Astrocyte of the spinal cord (primary cell): ENCODE data around the gene HLCS.

Experiments used
- DNase-seq: peaks from one replicate; pipeline ENCODE4 v3.0.0; 2011; ENCODE audit warnings: low read depth, low spot score
- H3K4me3 ChIP-seq: 2 replicates; pipeline ENCODE4 v1.5.1; 2011; ENCODE audit warnings: low read depth, mild to moderate bottlenecking, low read length, moderate library complexity
- CTCF ChIP-seq: IDR thresholded peaks from 2 replicates; pipeline ENCODE4 v1.5.1; 2012; ENCODE audit warnings: low read depth, mild to moderate bottlenecking, low read length, inconsistent platforms
- in situ Hi-C: cut with HindIII; loops from 2 replicates; pipeline ENCODE4 v1.10.0; 2017; ENCODE audit warnings: low sequenced_read_pairs

HLCS gene

GRCh38 chr21:36858320-36858957 is 108.0 kb downstream of the HLCS start:
- no peak for TF ChIP-seq CTCF
- no peak for DNase-seq
- no peak overlapping the region for H3K4me3 ChIP-seq
- in situ Hi-C loops = no loop called here

- no peak for DNase-seq
- TF ChIP-seq CTCF = no peak
- in situ Hi-C loops = no loop called here
- no peak overlapping the region for H3K4me3 ChIP-seq
Measured at GRCh38 chr21:36856643-36857042, 109.8 kb downstream of the HLCS start.

GRCh38 chr21:36854391-36854790 is 112.1 kb downstream of the HLCS start:
- H3K4me3 ChIP-seq = no peak overlapping the region
- peak; percentile 35 for DNase-seq
- in situ Hi-C loops = no loop called here
- TF ChIP-seq CTCF = peak; percentile 65

- H3K4me3 ChIP-seq = no peak overlapping the region
- in situ Hi-C loops = no loop called here
- no peak for DNase-seq
- no peak for TF ChIP-seq CTCF
Measured at GRCh38 chr21:36852864-36853263, 113.6 kb downstream of the HLCS start.

- H3K4me3 ChIP-seq = no peak overlapping the region
- in situ Hi-C loops = no loop called here
- TF ChIP-seq CTCF = no peak
- no peak for DNase-seq
Measured at GRCh38 chr21:36852293-36852692, 114.2 kb downstream of the HLCS start.

GRCh38 chr21:36851121-36851520 is 115.3 kb downstream of the HLCS start:
- no peak overlapping the region for H3K4me3 ChIP-seq
- no peak for TF ChIP-seq CTCF
- DNase-seq = no peak
- in situ Hi-C loops = no loop called here

- in situ Hi-C loops = no loop called here
- TF ChIP-seq CTCF = no peak
- DNase-seq = no peak
- H3K4me3 ChIP-seq = no peak overlapping the region
Measured at GRCh38 chr21:36850372-36850771, 116.1 kb downstream of the HLCS start.
